ENCODE data around the gene DDX3X.
"Not testable (repeated sequence)": the region's sequence is repeated elsewhere in the genome, so short reads cannot be mapped to it uniquely, and the experiment has no call there.

DDX3X gene

DNA sequence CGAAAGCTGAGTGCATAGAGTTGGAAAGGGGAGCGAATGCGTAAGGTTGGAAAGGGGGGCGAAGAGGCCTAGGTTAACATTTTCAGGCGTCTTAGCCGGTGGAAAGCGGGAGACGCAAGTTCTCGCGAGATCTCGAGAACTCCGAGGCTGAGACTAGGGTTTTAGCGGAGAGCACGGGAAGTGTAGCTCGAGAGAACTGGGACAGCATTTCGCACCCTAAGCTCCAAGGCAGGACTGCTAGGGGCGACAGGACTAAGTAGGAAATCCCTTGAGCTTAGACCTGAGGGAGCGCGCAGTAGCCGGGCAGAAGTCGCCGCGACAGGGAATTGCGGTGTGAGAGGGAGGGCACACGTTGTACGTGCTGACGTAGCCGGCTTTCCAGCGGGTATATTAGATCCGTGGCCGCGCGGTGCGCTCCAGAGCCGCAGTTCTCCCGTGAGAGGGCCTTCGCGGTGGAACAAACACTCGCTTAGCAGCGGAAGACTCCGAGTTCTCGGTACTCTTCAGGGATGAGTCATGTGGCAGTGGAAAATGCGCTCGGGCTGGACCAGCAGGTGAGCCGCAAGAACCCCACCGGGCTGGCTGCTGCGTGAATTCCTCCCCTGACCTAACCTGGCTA lies at the start of gene DDX3X:
TSS of gene DDX3X (plus strand) at position 419 of the 619 bp plus-strand sequence. CDS start at position 510, 91 bp downstream.
- Histone ChIP-seq H3K4me3 (ENCODE audit: low read depth, low read length) (peak within 1 kb of the TSS; percentile 90), H3K9ac (ENCODE audit: low read depth, low read length) (peak within 1 kb of the TSS; percentile 99), H3K36me3 (ENCODE audit: control insufficient read depth, insufficient read depth, low read length) (no peaks in the 10 kb centered on the region), H3K9me3 (ENCODE audit: control insufficient read depth, insufficient read depth, low read length) (no peaks in the 10 kb centered on the region), H3K4me1 (ENCODE audit: control insufficient read depth, insufficient read depth, low read length) (peaks cover 15% of the 10 kb centered on the region), H3K27me3 (ENCODE audit: control insufficient read depth, insufficient read depth, low read length) (no peaks in the 10 kb centered on the region)

DNA sequence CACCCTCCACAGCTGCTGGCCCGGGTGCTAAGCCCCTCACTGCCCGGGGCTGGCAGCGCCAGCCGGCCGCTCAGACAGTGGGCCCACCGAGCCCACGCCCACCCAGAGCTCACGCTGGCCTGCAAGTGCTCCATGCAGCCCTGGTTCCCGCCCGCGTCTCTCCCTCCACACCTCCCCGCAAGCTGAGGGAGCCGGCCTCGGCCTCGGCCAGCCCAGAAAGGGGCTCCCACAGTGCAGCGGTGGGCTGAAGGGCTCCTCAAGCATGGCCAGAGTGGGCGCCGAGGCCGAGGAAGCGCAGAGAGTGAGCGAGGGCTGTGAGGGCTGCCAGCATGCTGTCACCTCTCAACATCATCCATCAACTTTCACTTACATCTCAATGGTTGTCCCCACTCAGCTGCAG lies 48.0 kb upstream of the DDX3X start:
- not testable (repeated sequence) for H3K9ac ChIP-seq (ENCODE audit: low read depth, low read length); H3K4me3 ChIP-seq (ENCODE audit: low read depth, low read length); H3K9me3 ChIP-seq (ENCODE audit: control insufficient read depth, insufficient read depth, low read length); H3K36me3 ChIP-seq (ENCODE audit: control insufficient read depth, insufficient read depth, low read length); H3K27me3 ChIP-seq (ENCODE audit: control insufficient read depth, insufficient read depth, low read length); H3K4me1 ChIP-seq (ENCODE audit: control insufficient read depth, insufficient read depth, low read length)

DNA sequence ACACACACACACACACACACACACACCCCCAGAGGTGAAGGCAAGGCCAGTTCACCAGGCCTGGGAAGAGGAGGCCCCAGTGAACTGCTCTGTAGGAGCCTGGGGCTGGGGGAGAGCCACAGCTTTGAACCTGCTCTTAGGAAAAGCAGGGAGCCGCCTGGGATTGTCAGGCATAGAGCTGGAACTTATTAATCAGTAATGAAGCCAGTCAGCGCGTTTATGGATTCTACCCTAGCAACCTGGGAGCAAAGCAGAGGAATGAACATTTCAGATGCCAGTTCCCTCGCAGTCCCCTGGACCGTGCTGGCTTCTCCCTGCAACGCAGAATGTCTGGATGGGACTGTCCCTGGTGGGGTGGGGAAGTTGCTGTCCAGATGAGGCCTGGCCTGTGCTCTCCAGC lies 45.3 kb upstream of the DDX3X start:
- Histone ChIP-seq H3K36me3 (ENCODE audit: control insufficient read depth, insufficient read depth, low read length) (no peaks in the 10 kb centered on the region), H3K27me3 (ENCODE audit: control insufficient read depth, insufficient read depth, low read length) (no peaks in the 10 kb centered on the region), H3K9me3 (ENCODE audit: control insufficient read depth, insufficient read depth, low read length) (no peaks in the 10 kb centered on the region), H3K4me1 (ENCODE audit: control insufficient read depth, insufficient read depth, low read length) (peaks cover 8% of the 10 kb centered on the region), H3K9ac (ENCODE audit: low read depth, low read length) (peak overlapping the region; percentile 24), H3K4me3 (ENCODE audit: low read depth, low read length) (no peak overlapping the region)

DNA sequence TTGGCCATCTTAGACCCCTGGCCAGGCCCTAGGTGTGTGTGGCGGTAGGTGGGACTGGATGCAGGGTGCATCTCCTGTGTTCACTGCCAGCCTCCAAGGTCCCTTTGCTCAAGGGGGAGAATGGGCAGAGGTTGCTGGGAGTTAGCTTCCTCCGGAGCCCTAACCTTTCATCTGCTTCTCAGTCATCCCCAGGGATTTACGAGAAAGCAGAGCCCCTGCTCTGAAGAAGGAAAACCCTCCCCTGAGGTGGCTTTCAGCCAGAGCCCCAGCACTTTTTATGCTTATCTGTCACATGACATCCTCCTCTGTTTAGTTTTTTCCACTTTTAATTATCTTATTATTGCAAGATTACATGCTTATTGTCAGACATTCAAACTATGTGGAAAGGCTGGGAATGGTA lies 44.9 kb upstream of the DDX3X start:
- H3K27me3 ChIP-seq (ENCODE audit: control insufficient read depth, insufficient read depth, low read length), result no peaks in the 10 kb centered on the region
- H3K36me3 ChIP-seq (ENCODE audit: control insufficient read depth, insufficient read depth, low read length), result no peaks in the 10 kb centered on the region
- peaks cover 8% of the 10 kb centered on the region for H3K4me1 ChIP-seq (ENCODE audit: control insufficient read depth, insufficient read depth, low read length)
- no peak overlapping the region for H3K4me3 ChIP-seq (ENCODE audit: low read depth, low read length)
- H3K9ac ChIP-seq (ENCODE audit: low read depth, low read length), result no peak overlapping the region
- no peaks in the 10 kb centered on the region for H3K9me3 ChIP-seq (ENCODE audit: control insufficient read depth, insufficient read depth, low read length)

DNA sequence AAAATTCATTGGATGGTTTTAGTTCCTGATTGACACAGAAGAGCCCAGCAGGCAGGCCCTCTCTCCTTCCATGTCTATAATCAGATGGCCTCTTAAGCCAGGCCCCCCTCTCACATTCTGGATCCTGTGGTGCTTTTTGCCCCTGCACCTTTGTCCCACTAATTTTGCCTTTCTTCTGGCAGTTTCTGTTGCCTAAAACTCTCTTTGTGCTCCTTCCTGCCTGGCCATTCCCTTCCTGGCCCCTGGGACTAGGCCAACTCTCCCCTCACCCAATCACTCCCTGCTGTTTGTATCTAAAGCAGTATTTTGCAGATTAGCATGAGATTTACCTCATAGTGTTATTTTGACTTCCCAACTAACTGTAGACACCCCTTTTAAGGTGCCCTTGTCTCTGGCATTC lies 42.7 kb upstream of the DDX3X start:
- peaks cover 8% of the 10 kb centered on the region for H3K4me1 ChIP-seq (ENCODE audit: control insufficient read depth, insufficient read depth, low read length)
- no peaks in the 10 kb centered on the region for H3K9me3 ChIP-seq (ENCODE audit: control insufficient read depth, insufficient read depth, low read length)
- no peaks in the 10 kb centered on the region for H3K36me3 ChIP-seq (ENCODE audit: control insufficient read depth, insufficient read depth, low read length)
- H3K9ac ChIP-seq (ENCODE audit: low read depth, low read length), result no peak overlapping the region
- no peaks in the 10 kb centered on the region for H3K27me3 ChIP-seq (ENCODE audit: control insufficient read depth, insufficient read depth, low read length)
- H3K4me3 ChIP-seq (ENCODE audit: low read depth, low read length), result no peak overlapping the region

DNA sequence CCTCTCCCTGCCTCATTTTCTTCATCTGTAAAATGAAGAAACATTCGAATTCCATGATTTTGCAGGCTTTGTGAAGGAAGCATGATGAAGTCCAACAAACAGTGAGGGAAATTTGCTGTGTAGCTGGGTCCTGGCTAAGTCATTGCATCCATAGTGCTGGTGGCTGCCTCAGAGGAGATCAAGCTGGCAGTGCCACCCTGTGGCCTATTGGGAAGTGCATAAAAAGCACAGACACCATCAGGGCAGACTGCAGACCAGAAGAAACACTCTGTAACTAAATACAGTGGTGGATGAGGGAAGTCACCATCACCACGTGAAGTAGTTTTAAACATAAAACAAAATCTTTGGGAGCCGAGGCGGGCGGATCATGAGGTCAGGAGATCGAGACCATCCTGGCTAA lies 40.7 kb upstream of the DDX3X start:
- Histone ChIP-seq H3K36me3 (ENCODE audit: control insufficient read depth, insufficient read depth, low read length) (no peaks in the 10 kb centered on the region), H3K4me3 (ENCODE audit: low read depth, low read length) (no peak overlapping the region), H3K27me3 (ENCODE audit: control insufficient read depth, insufficient read depth, low read length) (no peaks in the 10 kb centered on the region), H3K9ac (ENCODE audit: low read depth, low read length) (no peak overlapping the region), H3K9me3 (ENCODE audit: control insufficient read depth, insufficient read depth, low read length) (no peaks in the 10 kb centered on the region), H3K4me1 (ENCODE audit: control insufficient read depth, insufficient read depth, low read length) (peaks cover 8% of the 10 kb centered on the region)

DNA sequence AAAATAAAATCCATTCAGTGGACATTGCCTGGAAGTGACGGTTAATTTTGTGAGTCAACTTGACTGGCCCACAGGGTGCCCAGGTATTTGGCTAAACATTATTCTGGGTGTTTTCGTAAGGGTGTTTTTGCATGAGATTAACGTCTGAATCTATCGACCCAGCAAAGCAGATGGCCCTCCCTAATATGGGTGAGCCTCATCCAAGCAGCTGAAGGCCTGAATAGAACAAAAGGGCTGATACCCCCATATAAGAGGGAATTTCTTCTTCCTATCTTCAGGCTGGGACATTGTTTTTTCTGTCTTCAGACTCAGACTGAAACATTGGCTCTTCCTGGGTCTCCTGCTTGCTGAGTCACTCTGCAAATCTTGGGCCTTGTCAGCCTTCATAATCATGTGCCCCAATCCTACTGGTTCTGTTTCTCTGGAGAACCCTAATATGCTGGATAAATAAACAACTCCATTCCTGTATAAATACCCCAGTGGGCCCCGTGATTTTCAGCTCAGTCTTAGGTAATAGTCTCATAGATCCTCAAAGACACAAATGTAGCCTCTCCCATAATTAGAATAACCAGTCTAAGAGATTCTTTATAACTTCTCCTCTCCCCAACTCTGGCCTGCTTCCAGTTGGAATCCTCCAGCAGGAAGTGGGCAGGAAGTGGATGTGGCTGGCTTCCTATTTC lies 33.1 kb upstream of the DDX3X start:
- H3K36me3 ChIP-seq (ENCODE audit: control insufficient read depth, insufficient read depth, low read length), result no peaks in the 10 kb centered on the region
- no peak overlapping the region for H3K4me3 ChIP-seq (ENCODE audit: low read depth, low read length)
- no peaks in the 10 kb centered on the region for H3K4me1 ChIP-seq (ENCODE audit: control insufficient read depth, insufficient read depth, low read length)
- no peaks in the 10 kb centered on the region for H3K27me3 ChIP-seq (ENCODE audit: control insufficient read depth, insufficient read depth, low read length)
- H3K9me3 ChIP-seq (ENCODE audit: control insufficient read depth, insufficient read depth, low read length), result no peaks in the 10 kb centered on the region
- no peak overlapping the region for H3K9ac ChIP-seq (ENCODE audit: low read depth, low read length)

DNA sequence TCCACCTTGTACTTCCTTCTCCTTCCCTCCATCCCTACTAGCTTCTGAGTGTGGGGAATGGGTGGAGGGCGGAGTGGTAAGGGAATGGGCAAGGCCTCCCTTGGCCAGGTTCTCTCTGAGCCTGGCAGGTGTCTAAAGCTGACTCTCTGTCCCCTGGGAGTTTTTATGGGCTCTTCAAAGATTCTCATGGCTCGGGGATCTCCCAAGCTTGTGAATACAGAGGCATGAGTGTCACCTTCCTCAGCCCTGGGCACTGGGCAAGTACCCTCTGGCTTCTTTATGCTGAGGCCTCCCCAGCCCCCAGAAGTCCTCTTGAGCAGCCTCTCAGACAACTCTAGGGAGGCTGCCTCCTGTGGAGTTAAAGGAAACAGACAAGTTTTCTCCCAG lies 32.5 kb upstream of the DDX3X start:
- Histone ChIP-seq H3K4me1 (ENCODE audit: control insufficient read depth, insufficient read depth, low read length) (no peaks in the 10 kb centered on the region), H3K36me3 (ENCODE audit: control insufficient read depth, insufficient read depth, low read length) (no peaks in the 10 kb centered on the region), H3K9me3 (ENCODE audit: control insufficient read depth, insufficient read depth, low read length) (no peaks in the 10 kb centered on the region), H3K27me3 (ENCODE audit: control insufficient read depth, insufficient read depth, low read length) (no peaks in the 10 kb centered on the region), H3K9ac (ENCODE audit: low read depth, low read length) (no peak overlapping the region), H3K4me3 (ENCODE audit: low read depth, low read length) (no peak overlapping the region)

DNA sequence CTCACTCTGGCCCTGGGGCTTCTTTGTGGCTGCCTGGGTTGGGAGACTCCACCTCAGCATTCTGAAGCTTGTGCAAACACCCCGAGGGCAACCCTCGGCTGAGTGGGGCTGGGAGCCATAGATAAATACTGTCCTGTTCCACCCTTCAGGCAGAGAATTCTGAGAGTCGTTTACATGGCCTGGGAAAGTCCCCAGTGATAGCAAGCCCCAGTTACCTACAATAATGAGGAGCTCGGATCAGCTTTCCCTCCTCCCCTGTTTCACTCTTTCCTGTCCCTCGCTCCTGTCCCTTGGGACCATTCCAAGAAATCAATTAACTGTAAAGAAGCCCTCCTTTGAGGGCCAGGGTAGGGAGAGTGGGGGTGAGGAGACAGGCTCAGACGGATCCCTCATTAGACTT lies 31.6 kb upstream of the DDX3X start:
- Histone ChIP-seq H3K9ac (ENCODE audit: low read depth, low read length) (no peak overlapping the region), H3K4me1 (ENCODE audit: control insufficient read depth, insufficient read depth, low read length) (no peaks in the 10 kb centered on the region), H3K4me3 (ENCODE audit: low read depth, low read length) (no peak overlapping the region), H3K9me3 (ENCODE audit: control insufficient read depth, insufficient read depth, low read length) (no peaks in the 10 kb centered on the region), H3K27me3 (ENCODE audit: control insufficient read depth, insufficient read depth, low read length) (no peaks in the 10 kb centered on the region), H3K36me3 (ENCODE audit: control insufficient read depth, insufficient read depth, low read length) (no peaks in the 10 kb centered on the region)

DNA sequence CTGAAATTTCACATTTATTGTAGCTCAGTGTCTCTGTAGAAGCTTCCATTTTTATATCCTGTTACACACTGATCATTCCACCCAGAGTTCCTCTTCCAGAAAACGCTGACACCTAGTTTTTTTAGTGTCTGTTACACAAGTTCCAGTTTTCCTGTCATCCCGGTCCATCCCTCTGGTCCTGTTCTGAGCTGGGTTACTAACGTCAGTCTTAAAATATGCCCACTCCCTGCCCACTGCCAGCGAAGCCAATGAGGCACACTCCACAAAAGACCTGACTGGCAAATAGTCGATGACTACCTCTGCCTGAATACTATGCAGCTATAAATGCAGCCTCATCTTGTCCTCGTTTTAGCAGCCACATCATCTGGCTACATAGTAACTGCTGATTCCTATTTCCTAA lies 30.9 kb upstream of the DDX3X start:
- H3K4me3 ChIP-seq (ENCODE audit: low read depth, low read length), result no peak overlapping the region
- no peak overlapping the region for H3K9ac ChIP-seq (ENCODE audit: low read depth, low read length)
- no peaks in the 10 kb centered on the region for H3K9me3 ChIP-seq (ENCODE audit: control insufficient read depth, insufficient read depth, low read length)
- H3K27me3 ChIP-seq (ENCODE audit: control insufficient read depth, insufficient read depth, low read length), result no peaks in the 10 kb centered on the region
- H3K36me3 ChIP-seq (ENCODE audit: control insufficient read depth, insufficient read depth, low read length), result no peaks in the 10 kb centered on the region
- no peaks in the 10 kb centered on the region for H3K4me1 ChIP-seq (ENCODE audit: control insufficient read depth, insufficient read depth, low read length)

DNA sequence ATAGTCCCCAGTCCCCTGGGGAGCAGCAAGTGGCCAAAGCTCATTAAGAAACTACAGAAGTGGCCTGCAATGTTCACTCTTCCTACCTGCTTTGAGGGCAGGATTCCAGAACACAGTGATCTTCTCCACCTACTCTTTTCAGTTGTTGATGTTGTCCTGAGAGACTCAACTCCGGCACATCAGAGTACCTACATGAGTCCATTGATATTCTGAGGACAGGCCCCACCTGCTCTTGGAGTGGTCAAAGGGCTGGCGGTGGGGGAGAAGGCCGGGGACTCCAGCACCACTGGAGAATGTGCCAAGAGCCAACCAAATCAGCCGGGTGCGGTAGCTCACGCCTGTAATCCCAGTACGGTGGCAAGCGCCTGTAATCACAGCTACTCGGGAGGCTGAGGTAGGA lies 29.8 kb upstream of the DDX3X start:
- no peaks in the 10 kb centered on the region for H3K36me3 ChIP-seq (ENCODE audit: control insufficient read depth, insufficient read depth, low read length)
- no peak overlapping the region for H3K9ac ChIP-seq (ENCODE audit: low read depth, low read length)
- no peaks in the 10 kb centered on the region for H3K4me1 ChIP-seq (ENCODE audit: control insufficient read depth, insufficient read depth, low read length)
- no peak overlapping the region for H3K4me3 ChIP-seq (ENCODE audit: low read depth, low read length)
- no peaks in the 10 kb centered on the region for H3K9me3 ChIP-seq (ENCODE audit: control insufficient read depth, insufficient read depth, low read length)
- no peaks in the 10 kb centered on the region for H3K27me3 ChIP-seq (ENCODE audit: control insufficient read depth, insufficient read depth, low read length)

DNA sequence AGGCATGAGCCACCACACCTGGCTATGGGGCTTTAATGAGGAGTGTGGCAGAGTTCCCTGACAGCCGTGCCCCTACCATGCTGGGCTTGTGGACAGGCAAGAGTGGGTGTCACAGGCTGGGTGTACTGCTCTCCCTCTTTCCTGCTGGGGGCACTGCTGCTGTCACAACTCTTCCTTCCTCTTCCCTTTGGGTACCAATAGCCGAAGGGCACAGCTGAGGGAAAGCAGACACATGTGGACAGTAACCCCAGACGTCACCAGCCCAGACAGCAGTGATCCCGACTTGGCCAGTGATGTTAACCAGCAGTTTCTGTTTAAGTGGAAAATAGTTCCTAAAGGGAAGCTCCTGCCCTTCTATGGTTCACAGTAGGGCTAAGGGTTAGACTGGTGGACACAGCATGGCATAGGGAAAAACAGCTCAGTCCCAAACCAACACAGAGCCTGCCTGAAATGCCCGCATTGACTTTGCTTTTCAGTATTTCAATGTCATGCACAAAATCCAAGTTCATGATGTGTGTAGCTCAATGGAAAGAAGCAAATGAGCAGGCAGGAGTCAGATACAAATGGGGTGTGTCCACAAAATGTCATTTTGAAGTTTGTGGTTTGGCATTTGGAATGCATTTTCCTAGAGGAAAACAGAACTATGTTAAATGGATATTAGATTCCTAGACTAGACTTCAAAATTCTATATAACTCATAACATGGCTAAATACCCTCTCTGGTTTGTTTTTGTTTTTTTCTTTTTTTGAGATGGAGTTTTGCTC lies 24.9 kb upstream of the DDX3X start:
- H3K9ac ChIP-seq (ENCODE audit: low read depth, low read length), result no peak overlapping the region
- no peaks in the 10 kb centered on the region for H3K9me3 ChIP-seq (ENCODE audit: control insufficient read depth, insufficient read depth, low read length)
- no peak overlapping the region for H3K4me3 ChIP-seq (ENCODE audit: low read depth, low read length)
- H3K4me1 ChIP-seq (ENCODE audit: control insufficient read depth, insufficient read depth, low read length), result no peaks in the 10 kb centered on the region
- no peaks in the 10 kb centered on the region for H3K27me3 ChIP-seq (ENCODE audit: control insufficient read depth, insufficient read depth, low read length)
- H3K36me3 ChIP-seq (ENCODE audit: control insufficient read depth, insufficient read depth, low read length), result no peaks in the 10 kb centered on the region

All from iPS-15b (cell line).